ENCODE data around the gene EGFLAM. TPM values are rescaled to one million over a fixed set of nuclear protein-coding genes. Genes with fewer than 3 reads are reported as not detected.

EGFLAM gene
- total and polyA plus RNA-seq, 2 of the 4 experiments (the other 2 are of a cell fraction): 0.77 to 1.1 TPM

DNA sequence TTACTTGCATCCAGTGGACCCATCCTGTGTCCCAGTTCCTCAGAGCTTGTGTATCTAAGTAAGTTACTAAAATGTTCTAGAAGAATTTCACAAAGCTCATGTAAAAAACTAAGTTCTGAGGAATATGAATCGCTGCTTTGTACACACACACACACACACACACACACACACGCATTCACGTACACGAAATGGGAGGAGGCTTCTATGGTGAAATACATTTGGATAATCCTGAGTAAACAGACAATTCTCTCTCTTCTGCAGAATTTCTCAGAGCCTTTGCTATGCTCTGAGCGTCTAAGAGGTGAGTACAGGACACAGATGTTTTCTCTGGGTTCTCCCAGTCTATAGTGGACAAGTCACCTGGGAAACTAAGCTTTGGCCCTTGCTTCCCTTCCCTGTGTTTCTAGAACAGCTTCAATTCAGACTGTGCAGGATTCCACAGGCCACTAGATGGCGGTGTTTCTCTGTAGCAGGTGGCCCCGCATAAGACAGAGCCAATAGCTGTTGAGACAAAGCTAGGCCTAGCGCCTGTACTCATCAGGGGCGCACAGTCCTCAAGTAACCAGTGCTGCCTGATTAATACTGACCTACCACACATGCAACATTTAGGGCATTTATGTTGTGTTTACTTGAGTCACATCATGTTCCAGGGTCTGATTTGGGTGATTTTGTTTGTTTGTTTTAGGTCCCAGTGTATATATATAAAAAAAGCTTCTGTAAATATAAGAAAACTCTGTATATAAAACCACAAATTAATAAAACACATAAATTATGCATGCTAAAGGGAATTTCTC is 183.3 kb downstream of the EGFLAM start:
- 0 out of 4 replicates have a peak overlapping the region, but pooled peaks of 1 of the 2 experiments have one; percentile 56 for H4K8ac ChIP-seq (ENCODE audit: low read depth in 2 of 2, low read length in 2 of 2)
- CTCF ChIA-PET: interaction anchor here (0.5 to 2.1 kb wide), 47 partner anchors 8 to 944 kb away, joined by 3 to 71 read pairs (median 4); no protein-coding TSS in a partner anchor
- H2AK9ac ChIP-seq (replicated peaks; ENCODE audit: low read depth, low read length, poor library complexity): no peak overlapping the region
- ATAC-seq (ENCODE audit: low read depth) (peak; percentile 100), DNase-seq (peak; percentile 91)
- dilution Hi-C loops (cut with HindIII; ENCODE audit: low sequenced_read_pairs, unreplicated experiment): no loop called here
- H3K23ac ChIP-seq (ENCODE audit: low read depth, low read length): no peak overlapping the region
- in situ Hi-C loops (cut with MboI; ENCODE audit: low sequenced_read_pairs): no loop called here
- peak overlapping the region; percentile 65; the same call in 1 of the 2 replicates for H2AK5ac ChIP-seq (ENCODE audit: low read depth, low read length)
- no peak overlapping the region for H3K9ac ChIP-seq (ENCODE audit: low read depth, low read length)
- H3K4me1 ChIP-seq (ENCODE audit: control insufficient read depth, insufficient read depth, low read length): peaks cover 4% of the 10 kb centered on the region
- H3K36me3 ChIP-seq (ENCODE audit: control insufficient read depth, insufficient read depth, low read length): no peaks in the 10 kb centered on the region
- no peak overlapping the region for H4K5ac ChIP-seq (ENCODE audit: low read depth, low read length)
- H3K4me3 ChIP-seq (ENCODE audit: insufficient read depth, low read depth, low read length): no peak overlapping the region
- no peak overlapping the region for H3K14ac ChIP-seq (replicated peaks; ENCODE audit: low read depth, low read length)
- H3K9me1 ChIP-seq (ENCODE audit: insufficient read depth, low read length): 0 out of 2 replicates have a peak, but pooled peaks cover under 1% of the 10 kb centered on the region
- no peaks in the 10 kb centered on the region for H3K9me3 ChIP-seq (ENCODE audit: control insufficient read depth, insufficient read depth, low read length)
- no peak overlapping the region for H2BK120ac ChIP-seq (ENCODE audit: low read depth, low read length)
- peak overlapping the region; percentile 68 for H2AFZ ChIP-seq (replicated peaks; ENCODE audit: low read length, poor library complexity)
- intact Hi-C loops (cut with micrococcal nuclease): loop anchor here (1.0 to 5.0 kb wide), 4 partner anchors 110 to 481 kb away; no protein-coding TSS in a partner anchor
- BruUV-seq (replicated peaks): no TSS peak
- H2BK15ac ChIP-seq (ENCODE audit: low read depth, low read length): no peak overlapping the region
- no peak overlapping the region for H3K27ac ChIP-seq (ENCODE audit: insufficient read depth, low read length)
- no peaks in the 10 kb centered on the region for H3K79me1 ChIP-seq (ENCODE audit: low read depth in 1 of 2, low read length in 2 of 2)
- no peak overlapping the region for H2BK5ac ChIP-seq (ENCODE audit: low read depth, low read length, poor library complexity, severe bottlenecking)
- no peaks in the 10 kb centered on the region for H4K20me1 ChIP-seq (ENCODE audit: insufficient read depth, low read length)
- 17% methylated on average over 1 of the region's 9 CpGs; no CpG with 5 or more reads in 1 of the 2 experiments for WGBS, 2 experiments (ENCODE audit: extremely low coverage in 2 of 2, insufficient read length in 1 of 2)
- H3K27me3 ChIP-seq (ENCODE audit: control insufficient read depth, insufficient read depth, low read length): peaks cover 10% of the 10 kb centered on the region
- no peak overlapping the region; the same call in 1 of the 2 replicates for H3K4ac ChIP-seq (ENCODE audit: low read depth, low read length)
- H4K91ac ChIP-seq (ENCODE audit: insufficient read depth, low read depth, low read length): no peak overlapping the region
- POLR2A ChIA-PET (ENCODE audit: unreplicated experiment): interaction anchor here (1.1 kb wide), 2 partner anchors 365 to 368 kb away, joined by 3 to 4 read pairs; no protein-coding TSS in a partner anchor
- no peak overlapping the region for H3K4me2 ChIP-seq (ENCODE audit: low read depth, low read length)
- H3K56ac ChIP-seq (ENCODE audit: extremely low read depth, insufficient read depth, low read length): no peak overlapping the region
- TF ChIP-seq, protein P1, sequence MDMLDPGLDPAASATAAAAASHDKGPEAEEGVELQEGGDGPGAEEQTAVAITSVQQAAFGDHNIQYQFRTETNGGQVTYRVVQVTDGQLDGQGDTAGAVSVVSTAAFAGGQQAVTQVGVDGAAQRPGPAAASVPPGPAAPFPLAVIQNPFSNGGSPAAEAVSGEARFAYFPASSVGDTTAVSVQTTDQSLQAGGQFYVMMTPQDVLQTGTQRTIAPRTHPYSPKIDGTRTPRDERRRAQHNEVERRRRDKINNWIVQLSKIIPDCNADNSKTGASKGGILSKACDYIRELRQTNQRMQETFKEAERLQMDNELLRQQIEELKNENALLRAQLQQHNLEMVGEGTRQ (IDR thresholded peaks at IDR 0.05; ENCODE audit: low read depth, low read length): no peak
- TF ChIP-seq, protein P2, sequence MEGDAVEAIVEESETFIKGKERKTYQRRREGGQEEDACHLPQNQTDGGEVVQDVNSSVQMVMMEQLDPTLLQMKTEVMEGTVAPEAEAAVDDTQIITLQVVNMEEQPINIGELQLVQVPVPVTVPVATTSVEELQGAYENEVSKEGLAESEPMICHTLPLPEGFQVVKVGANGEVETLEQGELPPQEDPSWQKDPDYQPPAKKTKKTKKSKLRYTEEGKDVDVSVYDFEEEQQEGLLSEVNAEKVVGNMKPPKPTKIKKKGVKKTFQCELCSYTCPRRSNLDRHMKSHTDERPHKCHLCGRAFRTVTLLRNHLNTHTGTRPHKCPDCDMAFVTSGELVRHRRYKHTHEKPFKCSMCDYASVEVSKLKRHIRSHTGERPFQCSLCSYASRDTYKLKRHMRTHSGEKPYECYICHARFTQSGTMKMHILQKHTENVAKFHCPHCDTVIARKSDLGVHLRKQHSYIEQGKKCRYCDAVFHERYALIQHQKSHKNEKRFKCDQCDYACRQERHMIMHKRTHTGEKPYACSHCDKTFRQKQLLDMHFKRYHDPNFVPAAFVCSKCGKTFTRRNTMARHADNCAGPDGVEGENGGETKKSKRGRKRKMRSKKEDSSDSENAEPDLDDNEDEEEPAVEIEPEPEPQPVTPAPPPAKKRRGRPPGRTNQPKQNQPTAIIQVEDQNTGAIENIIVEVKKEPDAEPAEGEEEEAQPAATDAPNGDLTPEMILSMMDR (conservative IDR thresholded peaks at IDR 0.05; ENCODE audit: low read depth, low read length): peak; percentile 99
- 0 out of 2 replicates have a peak, but pooled peaks have one; percentile 20 for TF ChIP-seq MAZ (IDR thresholded peaks at IDR 0.05; ENCODE audit: borderline replicate concordance, low read depth, low read length)
- no peak for TF ChIP-seq FOS (IDR thresholded peaks at IDR 0.05; ENCODE audit: low read depth, low read length)
- TF ChIP-seq CHD1 (IDR thresholded peaks at IDR 0.05; ENCODE audit: low read depth, low read length): no peak; the same call in 1 of the 2 replicates
- no peak for TF ChIP-seq BHLHE40 (IDR thresholded peaks at IDR 0.05; ENCODE audit: low read depth, low read length)
- TF ChIP-seq NFE2L2 (IDR thresholded peaks at IDR 0.05; ENCODE audit: low read depth, low read length): no peak
- peak; percentile 100 for TF ChIP-seq RAD21 (IDR thresholded peaks at IDR 0.05; ENCODE audit: low read length)
- TF ChIP-seq SMC3 (IDR thresholded peaks at IDR 0.05; ENCODE audit: low read depth, low read length): peak; percentile 100
- peak; percentile 58 for TF ChIP-seq POLR2A (IDR thresholded peaks at IDR 0.05; ENCODE audit: low read depth, low read length)
- no peak for TF ChIP-seq RCOR1 (IDR thresholded peaks at IDR 0.05; ENCODE audit: insufficient replicate concordance, low read length)
- H3K18ac ChIP-seq (ENCODE audit: low read depth, low read length): no peak overlapping the region
- no peak overlapping the region for H2BK20ac ChIP-seq (ENCODE audit: low read depth, low read length)

Data from IMR-90 (cell line).